Measurements from ENCODE around the gene CDKN2A. TPM values are rescaled to one million over a fixed set of nuclear protein-coding genes. Genes with fewer than 3 reads are reported as not detected.
"Not testable (repeated sequence)": the region's sequence is repeated elsewhere in the genome, so short reads cannot be mapped to it uniquely, and the experiment has no call there.

CDKN2A gene
- total RNA-seq, 1 experiment from 2014 or later = not detected

DNA sequence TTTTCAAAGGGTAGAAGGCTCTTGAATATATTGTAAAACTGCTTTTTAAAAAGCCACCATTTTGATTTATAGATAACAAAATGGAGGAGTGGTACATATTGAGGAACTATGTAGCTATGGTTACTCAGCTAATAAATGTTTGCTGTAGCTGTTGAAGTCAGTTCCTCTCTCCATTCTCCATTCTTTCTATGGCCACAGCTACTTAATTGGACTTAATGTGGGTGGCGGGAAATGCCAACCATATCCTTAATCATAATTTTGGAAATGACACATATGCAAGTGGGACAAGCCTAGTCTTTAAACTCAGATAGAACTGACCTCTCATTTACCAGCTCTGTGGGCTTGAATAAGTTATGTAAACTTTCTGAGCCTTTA, 10.6 kb downstream of the CDKN2A start:
- no peak for DNase-seq (ENCODE audit: extremely low read depth, low read depth)

DNA sequence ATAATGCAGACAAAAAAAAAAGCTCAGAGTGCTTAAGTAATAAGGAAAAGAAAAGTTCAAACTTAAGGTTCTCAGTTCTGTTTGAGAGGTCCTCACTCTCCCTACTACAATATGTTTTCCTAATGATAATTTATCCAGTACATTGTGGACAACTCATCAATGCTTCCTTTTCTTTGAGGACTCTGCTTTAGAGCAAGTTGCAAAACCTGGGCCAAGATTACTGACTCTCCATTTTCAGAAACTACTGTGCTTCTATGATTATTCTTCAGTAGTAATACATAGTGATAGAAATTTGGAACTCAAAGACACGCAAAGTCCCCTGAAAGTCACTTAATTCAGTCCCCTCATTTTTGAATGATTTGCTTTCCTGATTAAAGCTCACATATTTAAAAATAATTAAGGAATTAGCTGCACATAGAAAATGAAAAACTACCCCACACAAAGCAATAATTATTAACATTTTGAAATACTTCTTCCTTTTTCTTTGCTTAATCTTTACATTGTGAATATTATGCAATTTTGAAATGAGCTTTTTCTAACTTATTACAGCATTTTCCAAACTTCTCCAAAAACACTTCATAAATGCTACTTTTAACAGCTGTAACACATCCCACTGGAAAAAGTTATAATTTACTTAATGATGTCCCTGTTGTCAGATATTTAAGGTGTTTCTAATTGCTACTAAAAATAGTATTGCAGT, 11.2 kb downstream of the CDKN2A start:
- no peak for DNase-seq (ENCODE audit: extremely low read depth, low read depth)

DNA sequence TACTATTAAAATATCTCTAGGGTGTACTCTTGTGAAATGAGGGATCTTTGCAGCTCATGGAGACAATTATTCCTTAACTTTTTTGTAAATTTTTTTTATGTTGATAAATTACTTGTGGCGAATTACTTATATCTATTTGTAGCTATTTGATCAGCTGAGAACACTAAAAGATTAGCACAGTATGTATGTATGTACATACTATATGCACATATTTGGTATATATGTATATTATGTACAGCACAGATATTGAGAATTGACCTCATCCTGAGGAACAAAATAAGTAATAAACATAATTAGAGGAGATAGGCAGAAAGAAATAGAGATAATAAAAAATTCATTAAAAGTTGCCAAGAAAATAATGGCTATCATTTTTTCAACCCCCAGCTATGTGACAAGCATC, 11.8 kb downstream of the CDKN2A start:
- DNase-seq (ENCODE audit: extremely low read depth, low read depth) = no peak

DNA sequence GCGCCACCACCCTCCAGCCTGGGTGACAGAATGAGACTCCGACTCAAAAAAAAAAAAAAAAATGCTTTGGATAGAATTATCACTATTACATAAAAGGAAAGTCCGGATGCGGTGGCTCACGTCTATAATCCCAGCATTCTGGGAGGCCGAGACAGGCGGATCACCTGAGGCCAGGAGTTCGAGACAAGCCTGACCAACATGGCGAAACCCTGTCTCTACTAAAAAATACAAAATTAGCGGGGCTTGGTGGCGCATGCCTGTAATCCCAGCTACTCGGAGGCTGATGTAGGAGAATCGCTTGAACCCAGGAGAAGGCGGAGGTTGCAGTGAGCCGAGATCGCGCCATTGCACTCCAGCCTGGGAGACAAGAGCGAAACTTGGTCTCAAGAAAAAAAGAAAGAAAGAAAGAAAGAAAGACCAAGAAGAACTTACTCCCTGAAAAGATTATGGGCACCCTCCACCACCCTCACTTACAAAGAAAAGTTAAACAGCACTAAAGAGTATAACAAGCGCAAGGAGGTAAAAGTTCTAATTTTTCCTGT, 17.8 kb downstream of the CDKN2A start:
- DNase-seq (ENCODE audit: extremely low read depth, low read depth) = no peak

DNA sequence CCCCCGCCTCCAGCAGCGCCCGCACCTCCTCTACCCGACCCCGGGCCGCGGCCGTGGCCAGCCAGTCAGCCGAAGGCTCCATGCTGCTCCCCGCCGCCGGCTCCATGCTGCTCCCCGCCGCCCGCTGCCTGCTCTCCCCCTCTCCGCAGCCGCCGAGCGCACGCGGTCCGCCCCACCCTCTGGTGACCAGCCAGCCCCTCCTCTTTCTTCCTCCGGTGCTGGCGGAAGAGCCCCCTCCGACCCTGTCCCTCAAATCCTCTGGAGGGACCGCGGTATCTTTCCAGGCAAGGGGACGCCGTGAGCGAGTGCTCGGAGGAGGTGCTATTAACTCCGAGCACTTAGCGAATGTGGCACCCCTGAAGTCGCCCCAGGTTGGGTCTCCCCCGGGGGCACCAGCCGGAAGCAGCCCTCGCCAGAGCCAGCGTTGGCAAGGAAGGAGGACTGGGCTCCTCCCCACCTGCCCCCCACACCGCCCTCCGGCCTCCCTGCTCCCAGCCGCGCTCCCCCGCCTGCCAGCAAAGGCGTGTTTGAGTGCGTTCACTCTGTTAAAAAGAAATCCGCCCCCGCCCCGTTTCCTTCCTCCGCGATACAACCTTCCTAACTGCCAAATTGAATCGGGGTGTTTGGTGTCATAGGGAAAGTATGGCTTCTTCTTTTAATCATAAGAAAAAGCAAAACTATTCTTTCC, 19.3 kb downstream of the CDKN2A start:
- no peak for DNase-seq (ENCODE audit: extremely low read depth, low read depth)

DNA sequence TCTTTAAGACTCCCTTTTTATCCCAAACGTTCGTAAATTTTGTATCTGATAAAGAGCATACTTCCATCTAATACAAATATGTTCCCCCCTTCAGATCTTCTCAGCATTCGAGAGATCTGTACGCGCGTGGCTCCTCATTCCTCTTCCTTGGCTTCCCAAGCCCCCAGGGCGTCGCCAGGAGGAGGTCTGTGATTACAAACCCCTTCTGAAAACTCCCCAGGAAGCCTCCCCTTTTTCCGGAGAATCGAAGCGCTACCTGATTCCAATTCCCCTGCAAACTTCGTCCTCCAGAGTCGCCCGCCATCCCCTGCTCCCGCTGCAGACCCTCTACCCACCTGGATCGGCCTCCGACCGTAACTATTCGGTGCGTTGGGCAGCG, 19.9 kb downstream of the CDKN2A start:
- no peak for DNase-seq (ENCODE audit: extremely low read depth, low read depth)

DNA sequence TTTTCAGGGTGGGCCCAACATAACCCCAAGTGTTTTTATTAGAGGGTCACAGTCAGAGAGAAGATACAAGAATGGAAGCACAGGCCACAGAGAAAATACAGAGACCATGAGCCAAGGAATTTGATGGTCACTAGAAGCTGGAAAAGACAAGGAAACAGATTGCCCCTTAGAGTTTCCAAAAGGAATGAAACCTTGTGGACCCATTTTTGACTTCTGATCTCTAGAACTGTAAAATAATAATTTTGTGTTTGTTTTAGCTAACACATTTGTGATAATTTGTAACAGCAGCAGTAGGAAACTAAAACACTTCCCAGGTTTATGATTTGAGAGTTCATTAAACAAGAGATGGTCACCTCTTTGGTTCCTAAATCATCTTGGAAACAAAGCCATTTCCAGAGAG, 21.8 kb downstream of the CDKN2A start:
- DNase-seq (ENCODE audit: extremely low read depth, low read depth) = no peak

DNA sequence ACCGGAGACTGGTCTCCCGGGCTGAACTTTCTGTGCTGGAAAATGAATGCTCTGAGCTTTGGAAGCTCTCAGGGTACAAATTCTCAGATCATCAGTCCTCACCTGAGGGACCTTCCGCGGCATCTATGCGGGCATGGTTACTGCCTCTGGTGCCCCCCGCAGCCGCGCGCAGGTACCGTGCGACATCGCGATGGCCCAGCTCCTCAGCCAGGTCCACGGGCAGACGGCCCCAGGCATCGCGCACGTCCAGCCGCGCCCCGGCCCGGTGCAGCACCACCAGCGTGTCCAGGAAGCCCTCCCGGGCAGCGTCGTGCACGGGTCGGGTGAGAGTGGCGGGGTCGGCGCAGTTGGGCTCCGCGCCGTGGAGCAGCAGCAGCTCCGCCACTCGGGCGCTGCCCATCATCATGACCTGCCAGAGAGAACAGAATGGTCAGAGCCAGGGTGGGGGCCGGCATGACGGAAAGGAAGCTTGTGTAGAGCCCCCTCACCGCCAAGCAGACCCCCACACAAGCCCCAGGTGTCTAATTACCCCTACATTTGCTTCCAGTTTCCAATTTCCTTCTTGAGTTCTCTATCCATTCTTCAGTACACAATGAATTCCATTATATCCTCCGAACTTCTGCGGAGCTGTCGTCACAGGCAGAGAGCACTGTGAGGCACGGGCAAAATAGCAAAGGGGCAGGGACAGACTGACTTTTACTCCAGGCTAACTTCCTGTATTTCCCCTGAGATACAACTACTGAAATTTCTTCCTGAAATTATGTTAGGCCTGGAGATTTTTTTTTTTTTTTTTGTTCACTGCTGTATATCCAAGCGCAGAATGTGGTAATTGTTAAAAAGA, 23.2 kb downstream of the CDKN2A start:
- no peak for DNase-seq (ENCODE audit: extremely low read depth, low read depth)

DNA sequence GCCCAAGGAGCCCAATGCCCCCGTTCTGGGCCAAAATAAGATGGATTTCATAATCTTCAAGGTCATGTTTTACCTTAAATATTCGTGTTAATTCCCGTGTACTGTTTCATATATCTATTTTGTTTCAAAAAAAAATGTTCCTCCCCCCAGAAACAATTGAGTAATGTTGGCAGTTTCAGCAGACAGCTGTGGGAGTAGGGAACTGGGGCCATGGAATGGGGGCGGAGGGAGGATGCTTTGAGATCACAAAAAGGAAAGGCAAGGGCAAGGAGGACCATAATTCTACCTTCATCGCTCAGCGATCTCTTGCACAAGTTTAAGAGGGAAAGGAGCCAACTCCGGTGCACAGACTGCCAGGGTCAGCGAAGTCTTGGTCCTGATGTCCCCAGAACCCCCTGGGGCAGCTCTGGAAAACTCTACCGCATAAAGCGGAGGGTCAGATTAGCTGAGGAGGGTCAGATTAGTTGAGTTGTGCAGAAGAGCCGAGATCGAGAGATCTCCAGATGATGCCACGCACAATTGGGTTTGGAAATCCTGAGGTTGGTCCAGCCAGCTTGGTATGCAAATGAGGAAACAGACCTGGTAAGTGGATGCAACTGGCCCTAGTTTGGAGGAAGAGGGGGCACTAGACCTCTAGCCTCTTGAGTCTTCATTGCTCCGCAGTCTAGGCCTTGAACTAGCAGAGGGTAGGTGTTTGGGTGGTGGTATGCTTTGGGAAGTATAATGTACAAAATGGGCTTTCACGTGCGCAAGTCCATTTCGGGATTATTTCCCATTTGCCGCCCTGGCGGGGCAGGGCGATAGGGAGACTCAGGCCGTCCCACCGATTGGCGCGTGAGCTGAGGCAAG, 24.0 kb downstream of the CDKN2A start:
- no peak for DNase-seq (ENCODE audit: extremely low read depth, low read depth)

DNA sequence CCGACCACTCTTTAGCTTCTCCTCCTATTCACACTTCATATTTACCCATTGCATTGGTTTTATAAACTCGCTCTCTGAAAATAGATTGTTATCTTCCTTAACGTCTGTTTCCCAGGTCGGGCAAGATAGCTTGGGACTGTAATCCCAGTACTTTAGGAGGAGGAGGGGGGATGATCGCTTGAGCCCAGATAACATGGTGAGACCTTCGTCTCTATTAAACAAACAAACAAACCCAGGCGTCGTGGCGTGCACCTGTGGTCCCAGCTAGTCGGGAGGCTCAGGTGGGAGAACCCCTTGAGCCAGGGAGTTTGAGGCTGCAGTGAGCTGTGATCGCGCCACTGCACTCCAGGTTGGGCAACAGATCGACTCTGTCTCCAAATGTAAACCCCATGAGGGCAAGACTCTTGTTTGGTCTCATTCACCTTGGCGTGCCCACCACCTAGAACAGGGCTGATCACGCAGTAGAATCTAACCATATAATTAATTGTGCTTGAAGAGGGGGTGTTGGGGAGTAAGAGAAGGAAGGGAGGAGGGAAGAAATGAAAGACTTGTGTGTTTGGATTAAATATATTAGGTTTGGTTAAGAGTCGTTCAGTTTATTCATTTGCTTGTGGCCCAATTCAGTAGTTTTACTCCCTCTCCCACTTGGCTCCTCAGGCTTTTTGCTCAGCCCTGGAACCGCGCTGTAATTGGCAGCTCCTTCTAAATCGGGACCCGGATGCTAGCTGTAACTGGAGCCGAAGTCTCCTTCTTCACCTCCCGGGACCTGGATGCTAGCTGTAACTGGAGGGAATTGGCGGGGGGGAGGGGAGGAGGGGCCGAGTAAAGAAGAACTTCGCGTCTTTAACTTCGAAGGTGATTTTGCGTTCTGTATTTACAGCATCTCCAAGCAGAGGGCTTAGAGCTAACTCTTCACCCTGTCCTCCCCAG, 24.9 kb downstream of the CDKN2A start:
- DNase-seq (ENCODE audit: extremely low read depth, low read depth) = no peak

DNA sequence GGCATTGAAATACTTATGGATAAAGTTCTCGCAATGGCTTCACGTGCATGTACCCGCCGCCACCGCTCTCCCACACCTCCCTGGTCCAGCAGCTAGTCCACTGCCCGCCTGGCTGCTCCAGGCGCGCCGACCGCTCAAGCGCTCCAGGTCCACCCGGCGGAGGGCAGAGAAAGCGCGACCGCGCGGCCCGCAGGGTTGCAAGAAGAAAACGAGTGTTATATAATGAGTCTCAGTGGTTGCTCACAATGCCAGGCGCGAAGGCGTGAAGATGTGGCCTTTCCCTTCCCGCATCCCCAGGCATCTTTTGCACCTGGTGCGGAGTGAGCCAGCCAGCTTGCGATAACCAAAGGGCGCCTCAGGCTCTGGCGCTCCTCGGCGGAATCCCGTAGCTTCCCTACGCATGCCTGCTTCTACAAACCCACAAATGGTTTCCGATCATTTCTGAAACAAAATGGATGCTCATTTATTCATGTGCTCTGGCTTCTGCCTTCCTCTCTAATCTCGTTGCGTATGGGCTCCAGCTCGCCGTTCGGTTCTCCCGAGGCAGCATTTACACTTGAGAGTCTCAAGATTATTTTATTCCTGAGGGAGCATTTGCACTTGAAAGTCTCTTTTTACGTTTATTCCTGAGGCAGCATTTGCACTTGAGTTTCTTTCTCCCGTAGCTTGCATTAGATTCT, 25.7 kb downstream of the CDKN2A start:
- DNase-seq (ENCODE audit: extremely low read depth, low read depth) = no peak

DNA sequence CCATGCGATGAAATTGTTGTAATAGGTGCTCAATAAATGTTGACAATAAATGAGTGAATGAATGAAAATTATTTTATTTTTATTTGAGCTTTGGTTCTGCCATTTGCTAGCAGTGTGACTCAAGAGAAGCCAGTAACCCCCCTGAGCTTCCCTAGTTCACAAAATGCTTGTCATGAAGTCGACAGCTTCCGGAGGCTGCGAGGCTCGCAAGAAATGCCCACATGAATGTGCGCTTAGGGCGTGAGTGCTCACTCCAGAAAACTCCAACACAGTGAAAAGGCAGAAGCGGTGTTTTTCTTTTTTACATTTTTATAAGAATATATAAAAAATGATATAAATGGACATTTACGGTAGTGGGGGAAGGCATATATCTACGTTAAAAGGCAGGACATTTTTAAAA, 26.5 kb downstream of the CDKN2A start:
- no peak for DNase-seq (ENCODE audit: extremely low read depth, low read depth)

DNA sequence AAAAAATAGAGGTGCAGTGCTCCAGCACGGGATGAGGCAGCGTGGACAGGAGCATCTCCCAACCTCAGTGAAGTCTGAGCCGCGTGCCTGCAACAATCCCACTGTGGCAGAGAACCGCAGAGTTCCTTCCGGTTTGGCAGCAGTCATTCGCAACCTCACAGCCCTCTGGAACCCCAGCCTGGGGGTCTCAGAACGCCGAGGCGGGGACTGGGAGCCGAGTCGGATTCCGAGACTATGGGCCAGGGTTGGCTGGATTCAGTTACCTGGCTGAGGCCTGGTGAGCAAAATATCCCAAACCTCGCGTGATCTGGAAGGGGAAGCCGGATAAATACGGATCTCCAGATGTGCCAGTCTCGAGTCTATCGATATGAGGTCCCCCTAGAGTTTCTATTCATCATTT, 27.0 kb downstream of the CDKN2A start:
- no peak for DNase-seq (ENCODE audit: extremely low read depth, low read depth)

DNA sequence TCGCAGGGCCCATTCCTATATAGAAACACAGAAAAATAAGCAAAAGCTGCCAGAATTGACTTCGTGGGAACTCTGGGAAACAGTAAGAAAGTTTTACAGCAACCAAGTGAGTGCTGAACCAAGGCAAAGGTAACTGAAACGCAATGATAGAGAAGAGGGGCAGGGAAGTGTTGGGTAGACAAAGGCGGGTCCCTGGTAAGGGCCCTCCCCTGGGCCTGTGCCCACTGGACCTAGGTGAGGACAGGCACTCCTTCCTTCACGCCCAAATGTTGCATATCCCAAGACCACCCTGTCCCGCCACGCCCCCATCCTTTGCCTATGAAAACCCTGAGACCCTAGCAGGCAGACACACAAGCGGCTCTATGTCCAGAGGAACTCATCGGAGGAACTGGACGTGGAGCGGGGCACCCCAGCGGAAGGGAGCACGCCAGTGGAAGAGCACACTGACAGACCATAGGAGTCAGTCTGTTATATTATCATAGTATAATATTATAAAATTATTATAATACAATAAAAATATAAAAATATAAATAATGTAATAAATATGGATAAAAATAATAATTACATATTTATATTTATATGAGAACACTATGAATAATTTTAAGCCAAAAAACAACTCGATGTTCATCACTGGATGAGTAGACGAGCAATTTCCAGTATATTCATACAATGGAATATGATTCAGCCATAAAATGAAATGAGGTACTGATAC, 27.9 kb downstream of the CDKN2A start:
- no peak for DNase-seq (ENCODE audit: extremely low read depth, low read depth)

DNA sequence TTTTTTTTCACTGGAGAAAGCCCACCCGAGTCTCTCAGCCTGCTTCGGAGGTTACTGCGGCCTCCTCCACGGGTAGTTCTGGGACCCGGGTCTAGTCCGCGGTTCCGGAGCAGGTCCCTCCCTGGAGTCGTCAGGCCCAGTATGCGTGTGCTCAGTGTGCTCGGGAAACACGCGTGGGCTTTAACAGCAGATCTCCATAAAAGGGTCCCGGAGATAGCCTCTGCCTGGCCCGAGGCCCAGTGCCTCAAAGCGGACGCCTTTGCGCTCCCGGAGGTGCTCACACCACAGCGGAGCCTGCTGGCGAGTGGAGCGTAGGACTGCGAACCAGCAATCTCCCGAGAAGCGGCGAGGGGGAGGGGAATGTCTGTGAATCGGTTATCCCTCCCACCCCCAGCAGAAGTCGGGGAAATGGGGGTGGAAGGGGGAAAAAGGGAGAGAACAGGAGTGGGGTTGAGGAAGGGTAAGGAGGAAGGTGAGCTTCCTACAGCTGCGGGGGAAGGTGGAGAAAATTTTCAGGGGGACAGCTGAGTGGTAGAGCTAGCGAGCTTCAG, 28.7 kb downstream of the CDKN2A start:
- DNase-seq (ENCODE audit: extremely low read depth, low read depth) = peak; percentile 71

DNA sequence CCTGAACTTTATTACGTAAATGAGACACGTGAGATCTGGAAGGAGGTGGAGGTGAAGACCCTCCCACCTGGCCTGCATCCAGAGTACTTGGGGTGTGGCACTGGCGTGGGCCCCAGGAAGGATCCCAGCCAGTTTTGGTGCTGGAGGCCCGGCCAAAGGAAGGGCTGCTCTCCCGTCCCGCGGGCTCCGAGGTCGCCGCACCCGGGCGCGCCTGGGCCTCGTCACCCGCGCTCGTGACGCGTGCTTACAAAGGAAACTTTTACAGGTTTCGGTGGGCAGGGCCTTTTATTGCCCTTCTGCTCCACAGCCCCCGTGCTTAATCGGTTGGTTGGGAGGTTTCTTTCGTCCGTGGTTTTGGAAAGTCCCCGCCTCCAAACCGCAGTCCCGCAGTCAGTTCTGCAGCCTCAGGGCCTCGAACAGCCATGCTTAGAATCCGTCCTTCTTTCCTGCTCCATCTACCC, 29.2 kb downstream of the CDKN2A start:
- no peak for DNase-seq (ENCODE audit: extremely low read depth, low read depth)

DNA sequence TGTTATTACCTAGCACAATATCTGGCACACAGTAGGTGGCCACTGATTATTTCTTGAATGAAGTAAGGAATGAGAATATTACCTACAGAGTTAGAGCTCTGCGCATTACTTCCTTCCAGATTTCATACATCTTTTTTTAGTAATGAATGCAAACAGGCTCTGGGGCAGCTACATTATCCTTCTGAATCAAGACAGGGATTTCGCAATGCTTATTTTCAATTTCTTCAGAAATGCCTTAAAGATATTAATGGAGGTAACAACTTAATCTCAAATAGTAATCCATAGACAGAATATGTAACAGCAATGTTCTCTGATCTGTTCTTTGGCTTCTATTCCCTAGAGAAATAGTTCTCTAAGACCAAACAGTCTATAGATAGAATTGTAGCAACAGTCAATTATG, 32.6 kb downstream of the CDKN2A start:
- DNase-seq (ENCODE audit: extremely low read depth, low read depth) = no peak

DNA sequence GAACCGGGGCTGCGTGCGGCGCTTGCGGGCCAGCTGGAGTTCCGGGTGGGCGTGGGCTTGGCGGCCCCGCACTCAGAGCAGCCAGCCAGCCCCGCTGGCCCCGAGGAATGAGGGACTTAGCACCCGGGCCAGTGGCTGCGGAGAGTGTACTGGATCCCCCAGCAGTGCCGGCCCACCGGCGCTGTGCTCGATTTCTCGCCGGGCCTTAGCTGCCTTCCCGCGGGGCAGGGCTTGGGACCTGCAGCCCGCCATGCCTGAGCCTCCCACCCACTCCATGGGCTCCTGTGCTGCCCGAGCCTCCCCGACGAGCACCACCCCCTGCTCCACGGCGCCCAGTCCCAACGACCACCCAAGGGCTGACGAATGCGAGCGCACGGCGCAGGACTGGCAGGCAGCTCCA, 34.9 kb downstream of the CDKN2A start:
- DNase-seq (ENCODE audit: extremely low read depth, low read depth) = not testable (repeated sequence)
